B cell (primary cell): Measurements from ENCODE around the gene BCKDHA. TPM values are rescaled to one million over a fixed set of nuclear protein-coding genes. Genes with fewer than 3 reads are reported as not detected.

ENCODE experiments used
- ATAC-seq: fragments of 200-7000 bp; cut with Tn5 transposase; one replicate; pipeline ENCODE4 v1.10.0; 2021; ENCODE audit warnings: low read depth, mild to moderate bottlenecking, moderate number of reproducible peaks, moderate library complexity
- CTCF ChIA-PET: fragments of 350-600 bp; sonication (Branson Sonifier 250); formaldehyde crosslinking; loops from one replicate; lab custom pipeline; 2021; ENCODE audit warnings: antibody characterized with exemption, inconsistent platforms; lab: Charles Lee
- POLR2A ChIA-PET: fragments of 350-600 bp; sonication (Branson Sonifier 250); formaldehyde crosslinking; loops from one replicate; lab custom pipeline; 2021; ENCODE audit warnings: antibody characterized with exemption; lab: Charles Lee
- DNase-seq: peaks from one replicate; pipeline ENCODE4 v3.0.0; 2013
- H2AFZ ChIP-seq: 2 replicates; pipeline ENCODE4 v1.6.1; 2012; ENCODE audit warnings: mild to moderate bottlenecking, low read depth, low read length; ENCODE audit not compliant: insufficient read depth, poor library complexity, severe bottlenecking
- H3K27ac ChIP-seq, 2 donors: 1 replicate in 1 of 2; 2 replicates in 1 of 2; pipeline ENCODE4 v1.5.1; 2012 to 2013; ENCODE audit warnings: low read length in 2 of 2, mild to moderate bottlenecking in 2 of 2, moderate library complexity in 1 of 2
- H3K27me3 ChIP-seq, 4 experiments: fragments of 200-600 bp in 1 of 4; sonication (generic) in 1 of 4; replicated peaks in 1 of 4; 1 replicate in 2 of 4; 2 replicates in 2 of 4; pipeline versions ENCODE4 v1.6.1 to v1.7.0; 2013 to 2016; ENCODE audit warnings: low read length in 3 of 4, mild to moderate bottlenecking in 2 of 4, mixed read lengths in 1 of 4, moderate library complexity in 1 of 4; ENCODE audit not compliant: insufficient read depth in 4 of 4, control insufficient read depth in 3 of 4; ENCODE audit errors: control extremely low read depth in 1 of 4
- H3K36me3 ChIP-seq, 2 experiments: replicated peaks in 1 of 2; 1 replicate in 1 of 2; 2 replicates in 1 of 2; pipeline versions ENCODE4 v1.6.1 to v1.7.1; 2013; ENCODE audit warnings: low read length in 1 of 2; ENCODE audit not compliant: insufficient read depth in 2 of 2, control insufficient read depth in 1 of 2; ENCODE audit errors: control extremely low read depth in 1 of 2, extremely low read depth in 1 of 2
- H3K4me1 ChIP-seq, 2 donors: fragments of 200-600 bp in 1 of 2; sonication (generic) in 1 of 2; 1 replicate in 1 of 2; 2 replicates in 1 of 2; pipeline versions ENCODE4 v1.5.1 to v1.6.1; 2013 to 2017; ENCODE audit warnings: low read length in 2 of 2; ENCODE audit not compliant: control insufficient read depth in 2 of 2, insufficient read depth in 2 of 2
- H3K4me2 ChIP-seq: replicated peaks from 2 replicates; pipeline ENCODE3; 2012; ENCODE audit warnings: mild to moderate bottlenecking, low read depth, low read length; ENCODE audit not compliant: poor library complexity, severe bottlenecking
- H3K4me3 ChIP-seq, 5 experiments: fragments of 200-600 bp in 1 of 5; sonication (generic) in 1 of 5; 1 replicate in 3 of 5; 2 replicates in 2 of 5; pipeline versions ENCODE4 v1.5.1 to v1.7.0; 2011 to 2016; ENCODE audit warnings: low read length in 4 of 5, mild to moderate bottlenecking in 4 of 5, low read depth in 2 of 5, control low read depth in 1 of 5, moderate library complexity in 1 of 5; ENCODE audit not compliant: insufficient read depth in 1 of 5; ENCODE audit errors: control extremely low read depth in 1 of 5, extremely low read depth in 1 of 5
- H3K79me2 ChIP-seq: fragments of 200-600 bp; sonication (generic); one replicate; pipeline ENCODE4 v1.6.0; 2016; ENCODE audit warnings: low read length; ENCODE audit not compliant: control insufficient read depth, insufficient read depth
- H3K9ac ChIP-seq: fragments of 200-600 bp; sonication (generic); 2 replicates; pipeline ENCODE4 v1.6.1; 2017; ENCODE audit warnings: mild to moderate bottlenecking, low read length, moderate library complexity
- H3K9me3 ChIP-seq, 3 donors: one replicate each; pipeline versions ENCODE4 v1.6.1 to v1.7.1; 2013; ENCODE audit warnings: low read length in 2 of 3; ENCODE audit not compliant: control insufficient read depth in 2 of 3, insufficient read depth in 1 of 3; ENCODE audit errors: control extremely low read depth in 1 of 3
- H4K20me1 ChIP-seq: 2 replicates; pipeline ENCODE4 v1.6.0; 2012; ENCODE audit warnings: mild to moderate bottlenecking, low read length; ENCODE audit not compliant: insufficient read depth, control insufficient read depth, poor library complexity, severe bottlenecking
- H3K27ac Mint-ChIP-seq: one replicate; pipeline ENCODE4 v1.8.0; 2021; ENCODE audit warnings: mixed read lengths
- H3K27me3 Mint-ChIP-seq: one replicate; pipeline ENCODE4 v1.8.0; 2021; ENCODE audit warnings: mixed read lengths
- H3K4me1 Mint-ChIP-seq: one replicate; pipeline ENCODE4 v1.8.0; 2021; ENCODE audit warnings: mixed read lengths
- H3K4me3 Mint-ChIP-seq: one replicate; pipeline ENCODE4 v1.8.0; 2021; ENCODE audit warnings: mixed read lengths
- H3K9me3 Mint-ChIP-seq: one replicate; pipeline ENCODE4 v1.8.0; 2022; ENCODE audit warnings: mixed read lengths; ENCODE audit not compliant: insufficient read depth
- CTCF ChIP-seq: fragments of 200-600 bp; IDR thresholded peaks from one replicate; pipeline ENCODE4 v1.8.0; 2022; ENCODE audit warnings: antibody characterized with exemption, mild to moderate bottlenecking
- EZH2 ChIP-seq: IDR thresholded peaks from 2 replicates; pipeline ENCODE4 v1.6.1; 2012; ENCODE audit warnings: borderline replicate concordance, low read depth, mild to moderate bottlenecking, moderate library complexity, low read length; ENCODE audit not compliant: insufficient read depth, poor library complexity, severe bottlenecking
- WGBS: methylation state at CpG from one replicate; pipeline ENCODE4 v1.1.5; 2013; ENCODE audit warnings: missing lambda C conversion rate; ENCODE audit not compliant: insufficient coverage; 5-methylcytosine and 5-hydroxymethylcytosine counted together
- intact Hi-C: fragments of 100-400 bp; cut with micrococcal nuclease; formaldehyde crosslinking; loops from one replicate; pipeline ENCODE4 v1.10.0; 2022
- polyA plus RNA-seq: library from polyadenylated mRNA; depleted of rRNA; stranded (reverse); fragments of >200 nt; gene quantifications from 2 replicates; pipeline ENCODE4 v1.2.3, GENCODE V29; 2012
- total RNA-seq, 2 donors: library from RNA; stranded (reverse); fragments of 120-200 nt in 1 of 2; gene quantifications; 1 replicate in 1 of 2; 2 replicates in 1 of 2; pipeline versions ENCODE4 v1.2.3 to v1.2.4, GENCODE V29; 2013 to 2022

Gene BCKDHA
- total and polyA plus RNA-seq, 2 donors (not counting 1 experiment from before 2014, with no cell fraction given), result 20.6 to 39.7 TPM

GRCh38 chr19:41352279-41352608 lies 45.4 kb upstream of the BCKDHA start:
- DNase-seq (no peak), ATAC-seq (no peak)
- ChIA-PET CTCF (interaction anchor here (0.6 to 7.6 kb wide), 19 partner anchors 11 to 378 kb away, joined by 3 to 130 read pairs (median 7); partner anchors contain the start of genes B9D2, CCDC97 and HNRNPUL1), POLR2A (interaction anchor here (0.6 to 5.0 kb wide), 16 partner anchors 10 to 225 kb away, joined by 3 to 69 read pairs (median 6); partner anchors contain the start of genes B9D2 and HNRNPUL1)
- H3K27me3 ChIP-seq, result no peaks in the 10 kb centered on the region
- Mint-ChIP-seq H3K4me3 (peak overlapping the region; percentile 93), H3K4me1 (peaks cover 48% of the 10 kb centered on the region), H3K27ac (peak overlapping the region; percentile 92), H3K27me3 (no peaks in the 10 kb centered on the region), H3K9me3 (no peaks in the 10 kb centered on the region)
- peaks cover 59% of the 10 kb centered on the region for H3K79me2 ChIP-seq
- peak overlapping the region; percentile 88 for H3K9ac ChIP-seq
- peak overlapping the region; percentile 95 for H3K4me2 ChIP-seq
- peak overlapping the region; percentile 67 to 100 (median 92) for H3K4me3 ChIP-seq
- peaks cover 64% of the 10 kb centered on the region for H4K20me1 ChIP-seq
- intact Hi-C loops, result no loop called here
- H3K27ac ChIP-seq, result peak overlapping the region; percentile 79 to 91
- peaks cover 0 to 13% of the 10 kb centered on the region in 2 experiments for H3K36me3 ChIP-seq
- 0% methylated on average over 10 of the region's 12 CpGs for WGBS
- H3K9me3 ChIP-seq, result no peaks in the 10 kb centered on the region
- peaks cover 28 to 33% of the 10 kb centered on the region in 2 donors for H3K4me1 ChIP-seq
- peak overlapping the region; percentile 50 for H2AFZ ChIP-seq
- TF ChIP-seq EZH2, result no peak

GRCh38 chr19:41352609-41353465 lies 44.8 kb upstream of the BCKDHA start:
- Histone ChIP-seq H3K9ac (peak overlapping the region; percentile 88), H4K20me1 (peaks cover 58% of the 10 kb centered on the region), H3K79me2 (peaks cover 55% of the 10 kb centered on the region), H3K4me1 (peaks cover 28 to 32% of the 10 kb centered on the region in 2 donors), H3K9me3 (no peaks in the 10 kb centered on the region), H2AFZ (peak overlapping the region; percentile 50), H3K4me3 (peak overlapping the region; percentile 67 to 100 (median 92)), H3K36me3 (peaks cover 0 to 9% of the 10 kb centered on the region in 2 experiments), H3K27me3 (no peaks in the 10 kb centered on the region), H3K27ac (peak overlapping the region; percentile 79 to 91), H3K4me2 (peak overlapping the region; percentile 95)
- DNase-seq (peak; percentile 90), ATAC-seq (peak; percentile 25)
- no peaks in the 10 kb centered on the region for H3K27me3 Mint-ChIP-seq
- H3K4me3 Mint-ChIP-seq, result peak overlapping the region; percentile 93
- intact Hi-C loops, result loop anchor here (1.0 kb wide), 2 partner anchors 56 to 89 kb away; partner anchors contain the start of gene HNRNPUL1
- ChIA-PET CTCF (interaction anchor here (0.6 to 7.6 kb wide), 17 partner anchors 12 to 244 kb away, joined by 3 to 130 read pairs (median 8); partner anchors contain the start of genes B9D2, CCDC97 and HNRNPUL1), POLR2A (interaction anchor here (0.5 to 5.0 kb wide), 13 partner anchors 11 to 744 kb away, joined by 3 to 69 read pairs (median 5); partner anchors contain the start of genes B9D2 and HNRNPUL1)
- under 1% methylated on average over 71 of the region's 71 CpGs for WGBS
- H3K4me1 Mint-ChIP-seq, result peaks cover 48% of the 10 kb centered on the region
- TF ChIP-seq CTCF (peak; percentile 73), EZH2 (no peak)
- H3K9me3 Mint-ChIP-seq, result no peaks in the 10 kb centered on the region
- peak overlapping the region; percentile 92 for H3K27ac Mint-ChIP-seq
